Neuronal stem cell (in vitro differentiated cells): ENCODE results near the gene SPARC.

Source experiments
- DNase-seq: peaks from one replicate; pipeline ENCODE4 v3.0.0-alpha.2; 2013; ENCODE audit warnings: low spot score
- H2AFZ ChIP-seq: one replicate; pipeline ENCODE4 v1.6.1; 2013; ENCODE audit warnings: mild to moderate bottlenecking, low read length, inconsistent platforms
- H2AK5ac ChIP-seq: 2 replicates; pipeline ENCODE4 v1.6.1; 2013; ENCODE audit warnings: low read depth, mild to moderate bottlenecking, inconsistent platforms, low read length, moderate library complexity, mixed read lengths
- H2BK120ac ChIP-seq: 2 replicates; pipeline ENCODE4 v1.6.1; 2013; ENCODE audit warnings: low read depth, mild to moderate bottlenecking, inconsistent platforms, low read length, moderate library complexity, mixed read lengths
- H2BK12ac ChIP-seq: one replicate; pipeline ENCODE4 v1.6.1; 2013; ENCODE audit warnings: low read length, inconsistent platforms
- H2BK15ac ChIP-seq: 2 replicates; pipeline ENCODE4 v1.6.1; 2013; ENCODE audit warnings: mild to moderate bottlenecking, low read length, inconsistent platforms, mixed read lengths
- H2BK5ac ChIP-seq: one replicate; pipeline ENCODE4 v1.6.1; 2013; ENCODE audit warnings: inconsistent platforms, mild to moderate bottlenecking, low read length, moderate library complexity
- H3K14ac ChIP-seq: one replicate; pipeline ENCODE4 v1.6.1; 2013; ENCODE audit warnings: low read length, inconsistent platforms
- H3K18ac ChIP-seq: 2 replicates; pipeline ENCODE4 v1.6.1; 2013; ENCODE audit warnings: low read length, inconsistent platforms
- H3K23ac ChIP-seq: 2 replicates; pipeline ENCODE4 v1.6.1; 2013; ENCODE audit warnings: low read depth, mild to moderate bottlenecking, mixed read lengths, low read length, inconsistent platforms; ENCODE audit not compliant: poor library complexity
- H3K27ac ChIP-seq: replicated peaks from 3 replicates; pipeline ENCODE4 v1.5.1; 2013; ENCODE audit warnings: low read length, inconsistent platforms
- H3K27me3 ChIP-seq, 3 experiments: 2 replicates each; pipeline ENCODE4 v1.6.1; 2013; ENCODE audit warnings: low read length in 3 of 3, mild to moderate bottlenecking in 2 of 3, inconsistent platforms in 1 of 3, low read depth in 1 of 3, mixed read lengths in 1 of 3, moderate library complexity in 1 of 3; ENCODE audit not compliant: control insufficient read depth in 3 of 3, insufficient read depth in 3 of 3
- H3K36me3 ChIP-seq, 2 donors: replicated peaks in 1 of 2; 2 replicates each; pipeline ENCODE4 v1.6.1; 2013; ENCODE audit warnings: low read length in 2 of 2; ENCODE audit not compliant: control insufficient read depth in 2 of 2, insufficient read depth in 2 of 2
- H3K4ac ChIP-seq: 2 replicates; pipeline ENCODE4 v1.6.1; 2013; ENCODE audit warnings: inconsistent platforms, mild to moderate bottlenecking, low read length, moderate library complexity
- H3K4me1 ChIP-seq, 2 donors: 1 replicate in 1 of 2; 2 replicates in 1 of 2; pipeline ENCODE4 v1.6.1; 2013; ENCODE audit warnings: low read length in 2 of 2, low read depth in 1 of 2; ENCODE audit not compliant: control insufficient read depth in 2 of 2, insufficient read depth in 1 of 2
- H3K4me2 ChIP-seq: one replicate; pipeline ENCODE4 v1.6.1; 2013; ENCODE audit warnings: mild to moderate bottlenecking, low read length, inconsistent platforms; ENCODE audit not compliant: insufficient read depth, poor library complexity, severe bottlenecking
- H3K4me3 ChIP-seq, 2 donors: 2 replicates each; pipeline ENCODE4 v1.5.1; 2013; ENCODE audit warnings: low read length in 2 of 2, mild to moderate bottlenecking in 2 of 2, inconsistent platforms in 1 of 2, moderate library complexity in 1 of 2
- H3K79me1 ChIP-seq: one replicate; pipeline ENCODE4 v1.6.1; 2013; ENCODE audit warnings: low read depth, mild to moderate bottlenecking, inconsistent platforms, low read length, moderate library complexity
- H3K9ac ChIP-seq: one replicate; pipeline ENCODE4 v1.6.1; 2013; ENCODE audit warnings: mild to moderate bottlenecking, low read depth, low read length, inconsistent platforms; ENCODE audit not compliant: poor library complexity
- H3K9me3 ChIP-seq, 2 donors: replicated peaks in 1 of 2; 2 replicates each; pipeline versions ENCODE3 to v1.6.1; 2013; ENCODE audit warnings: low read length in 2 of 2, mild to moderate bottlenecking in 2 of 2, inconsistent platforms in 1 of 2, low read depth in 1 of 2, mixed read lengths in 1 of 2, moderate library complexity in 1 of 2; ENCODE audit not compliant: control insufficient read depth in 2 of 2, insufficient read depth in 1 of 2
- H4K8ac ChIP-seq: one replicate; pipeline ENCODE4 v1.6.1; 2013; ENCODE audit warnings: low read depth, mild to moderate bottlenecking, inconsistent platforms, low read length, moderate library complexity
- H4K91ac ChIP-seq: one replicate; pipeline ENCODE4 v1.6.1; 2013; ENCODE audit warnings: low read length, low read depth, mild to moderate bottlenecking, inconsistent platforms; ENCODE audit not compliant: poor library complexity
- WGBS, 2 donors: extraction: QIAGEN DNeasy Blood & Tissue Kit; methylation state at CpG; one replicate each; pipeline ENCODE4 v1.1.7; 2013; ENCODE audit warnings: missing lambda C conversion rate in 2 of 2, mixed read lengths in 1 of 2; ENCODE audit not compliant: insufficient read length in 2 of 2, insufficient replicate concordance in 1 of 2; ENCODE audit errors: extremely low coverage in 2 of 2; 5-methylcytosine and 5-hydroxymethylcytosine counted together

SPARC gene

DNA sequence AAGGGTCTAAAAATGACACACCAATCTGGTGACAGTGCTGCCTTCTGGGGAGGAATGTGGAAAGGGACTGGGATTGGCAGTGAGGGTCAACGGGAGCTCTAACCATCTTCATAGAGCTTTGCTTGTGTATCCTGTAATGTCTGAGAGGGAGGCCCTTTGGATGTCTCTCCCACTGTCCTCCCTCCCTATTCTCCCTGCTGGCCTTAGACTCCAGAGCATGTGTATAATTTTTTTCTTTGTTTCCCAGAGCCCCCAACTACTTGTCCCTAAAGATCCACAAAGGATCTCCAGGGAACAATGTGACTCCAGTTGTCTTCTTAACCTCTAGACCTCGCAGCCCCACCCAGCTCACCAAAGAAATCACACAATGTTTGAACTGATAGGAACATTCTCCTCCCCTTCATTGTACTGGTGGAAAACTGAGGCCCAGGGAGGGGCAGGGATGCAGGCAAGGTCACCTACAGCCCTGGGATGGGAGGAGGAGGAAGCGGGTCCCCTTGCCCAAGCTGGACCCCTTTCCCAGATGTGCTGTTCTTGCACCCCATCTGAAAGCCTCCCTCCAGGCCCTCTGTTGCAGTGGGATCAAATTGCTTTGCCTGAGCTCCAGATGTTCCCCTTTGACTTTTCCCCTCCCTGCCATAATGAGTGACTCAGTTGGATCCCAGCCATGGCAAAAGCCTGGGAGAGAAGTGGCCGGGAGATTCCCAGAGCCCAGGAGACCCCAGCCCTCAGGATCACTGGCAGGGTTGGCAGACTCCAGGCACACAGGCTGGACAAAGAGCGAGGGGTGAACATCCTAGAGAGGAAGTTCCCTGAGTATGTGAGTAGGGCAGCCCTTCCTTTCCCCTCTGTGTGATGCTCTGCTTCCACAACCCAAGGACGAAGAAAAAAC is 21.8 kb downstream of the SPARC start:
- Histone ChIP-seq H4K91ac (no peak overlapping the region), H3K27me3 (no peaks in the 10 kb centered on the region), H2AK5ac (no peak overlapping the region), H3K4me1 (no peaks in the 10 kb centered on the region), H3K4me2 (no peak overlapping the region), H3K79me1 (no peaks in the 10 kb centered on the region), H3K14ac (no peak overlapping the region), H4K8ac (no peak overlapping the region), H2AFZ (no peak overlapping the region), H3K36me3 (peaks cover 59 to 91% of the 10 kb centered on the region in 2 donors), H3K4ac (no peak overlapping the region), H3K4me3 (no peak overlapping the region), H3K23ac (no peak overlapping the region), H3K27ac (no peak overlapping the region), H2BK120ac (no peak overlapping the region), H2BK12ac (no peak overlapping the region), H3K18ac (no peak overlapping the region), H2BK5ac (no peak overlapping the region), H2BK15ac (no peak overlapping the region), H3K9me3 (no peaks in the 10 kb centered on the region), H3K9ac (no peak overlapping the region)
- no peak for DNase-seq
- no CpG with 5 or more reads among the region's 6 CpGs for WGBS, 2 donors

DNA sequence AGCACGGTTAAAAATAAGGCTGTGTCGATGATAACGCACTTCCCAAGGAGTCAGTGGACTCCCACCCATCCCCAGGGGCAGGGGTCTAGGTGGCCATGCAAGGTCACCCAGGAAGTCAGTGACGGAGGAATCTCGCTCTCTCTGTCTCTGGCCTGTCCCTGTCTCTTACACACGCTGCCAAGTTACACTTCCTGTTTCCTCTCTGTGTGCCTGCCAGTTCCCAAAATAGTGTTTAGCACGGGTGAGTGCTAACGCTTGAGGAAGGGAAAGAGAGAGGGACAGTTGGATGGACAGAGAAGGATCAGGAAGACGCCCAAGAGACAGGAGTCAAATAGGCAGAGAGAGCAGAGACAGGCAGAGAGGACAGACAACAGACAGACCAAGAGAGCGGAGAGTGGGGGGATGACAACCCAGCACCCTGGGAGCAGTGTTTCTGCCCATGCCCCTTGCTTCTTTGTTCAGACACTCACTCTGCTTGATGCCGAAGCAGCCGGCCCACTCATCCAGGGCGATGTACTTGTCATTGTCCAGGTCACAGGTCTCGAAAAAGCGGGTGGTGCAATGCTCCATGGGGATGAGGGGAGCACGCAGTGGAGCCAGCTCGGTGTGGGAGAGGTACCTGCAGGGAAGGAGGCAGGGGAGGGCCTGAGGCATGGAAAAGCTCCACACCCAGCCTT is 23.0 kb downstream of the SPARC start:
- H3K4me2 ChIP-seq = no peak overlapping the region
- H2BK12ac ChIP-seq = no peak overlapping the region
- no peak overlapping the region for H3K27ac ChIP-seq
- DNase-seq = no peak
- no peaks in the 10 kb centered on the region for H3K27me3 ChIP-seq
- no peaks in the 10 kb centered on the region for H3K4me1 ChIP-seq
- H3K9ac ChIP-seq = no peak overlapping the region
- H3K14ac ChIP-seq = no peak overlapping the region
- no peak overlapping the region for H2BK15ac ChIP-seq
- H4K8ac ChIP-seq = no peak overlapping the region
- no peak overlapping the region for H3K4ac ChIP-seq
- no peak overlapping the region for H2AK5ac ChIP-seq
- H3K36me3 ChIP-seq = peaks cover 49 to 79% of the 10 kb centered on the region in 2 donors
- no peaks in the 10 kb centered on the region for H3K79me1 ChIP-seq
- no peak overlapping the region for H3K23ac ChIP-seq
- no peak overlapping the region for H2AFZ ChIP-seq
- H3K4me3 ChIP-seq = no peak overlapping the region
- no CpG with 5 or more reads among the region's 17 CpGs for WGBS, 2 donors
- no peak overlapping the region for H2BK5ac ChIP-seq
- no peak overlapping the region for H4K91ac ChIP-seq
- no peaks in the 10 kb centered on the region for H3K9me3 ChIP-seq
- no peak overlapping the region for H2BK120ac ChIP-seq
- H3K18ac ChIP-seq = no peak overlapping the region

DNA sequence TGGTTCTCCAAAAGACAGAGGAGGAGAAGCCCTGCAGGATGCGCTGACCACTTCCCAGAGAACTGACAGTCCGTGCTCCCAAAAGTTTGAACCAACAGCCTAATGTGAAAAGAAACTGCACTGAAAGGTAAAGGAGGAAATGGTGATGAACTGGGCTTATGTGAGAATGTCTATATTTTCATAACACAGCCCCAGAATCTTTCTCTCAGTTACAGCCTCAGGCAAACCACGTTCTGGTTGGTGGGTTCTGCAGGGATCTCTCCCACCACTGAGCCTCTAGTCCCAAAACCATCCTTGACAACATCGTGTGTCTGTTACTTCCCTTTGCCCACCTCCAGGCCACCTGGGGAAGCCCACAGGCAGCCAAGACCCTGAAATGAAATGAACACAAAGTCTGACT is 23.9 kb downstream of the SPARC start:
- no peak overlapping the region for H3K4ac ChIP-seq
- H2AFZ ChIP-seq = no peak overlapping the region
- no peak overlapping the region for H4K8ac ChIP-seq
- no peak overlapping the region for H4K91ac ChIP-seq
- H3K9ac ChIP-seq = no peak overlapping the region
- H3K23ac ChIP-seq = no peak overlapping the region
- H3K4me1 ChIP-seq = no peaks in the 10 kb centered on the region
- WGBS, 2 donors = no CpG with 5 or more reads among the region's 4 CpGs
- no peaks in the 10 kb centered on the region for H3K79me1 ChIP-seq
- no peak overlapping the region for H2BK120ac ChIP-seq
- no peak overlapping the region for H3K18ac ChIP-seq
- H3K27me3 ChIP-seq = no peaks in the 10 kb centered on the region
- no peak overlapping the region for H3K4me2 ChIP-seq
- no peak overlapping the region for H2BK12ac ChIP-seq
- no peak overlapping the region for H2BK5ac ChIP-seq
- DNase-seq = no peak
- H3K36me3 ChIP-seq = peaks cover 44 to 70% of the 10 kb centered on the region in 2 donors
- no peak overlapping the region for H3K4me3 ChIP-seq
- H3K14ac ChIP-seq = no peak overlapping the region
- no peak overlapping the region for H3K27ac ChIP-seq
- H3K9me3 ChIP-seq = no peaks in the 10 kb centered on the region
- H2AK5ac ChIP-seq = no peak overlapping the region
- no peak overlapping the region for H2BK15ac ChIP-seq

DNA sequence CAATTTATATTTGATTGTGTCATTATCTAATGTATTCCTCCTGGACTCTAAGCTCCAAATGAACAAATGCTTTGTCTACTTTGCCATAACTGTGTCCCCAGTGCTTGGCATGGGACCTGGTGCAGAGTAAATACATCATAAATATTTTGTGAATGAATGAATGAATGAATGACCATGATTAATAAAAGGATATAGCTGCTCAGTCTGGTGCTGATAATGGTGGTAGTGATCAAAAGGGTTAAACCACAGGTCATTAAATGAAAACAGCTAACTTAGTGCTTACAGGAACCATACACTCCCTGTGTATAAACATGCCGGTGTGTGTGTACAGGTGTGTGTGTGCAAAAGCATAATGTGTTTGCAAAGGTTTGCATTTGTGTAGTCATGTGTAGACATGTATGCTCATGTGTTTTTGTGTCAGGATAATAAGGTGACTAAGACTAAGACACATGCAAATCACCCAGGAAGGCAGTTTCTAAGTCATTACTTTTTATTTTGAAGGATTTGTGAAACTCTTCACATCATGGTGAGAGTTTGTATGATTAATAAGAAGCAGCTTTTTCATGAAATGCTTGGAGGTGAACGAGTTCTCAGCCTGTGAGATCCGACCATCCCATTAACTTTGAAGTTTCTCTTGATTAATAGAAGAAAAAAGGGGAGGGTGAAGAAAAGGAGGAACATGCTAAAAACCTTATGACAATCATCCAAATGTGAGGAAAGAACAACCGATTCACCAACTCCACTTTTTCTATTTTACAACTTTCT is 24.6 kb downstream of the SPARC start:
- no CpG with 5 or more reads among the region's 4 CpGs for WGBS, 2 donors
- no peak for DNase-seq
- H3K4me2 ChIP-seq = no peak overlapping the region
- H2BK5ac ChIP-seq = no peak overlapping the region
- H3K27me3 ChIP-seq = no peaks in the 10 kb centered on the region
- no peak overlapping the region for H2BK15ac ChIP-seq
- no peak overlapping the region for H3K18ac ChIP-seq
- no peak overlapping the region for H3K27ac ChIP-seq
- H3K14ac ChIP-seq = no peak overlapping the region
- no peak overlapping the region for H4K91ac ChIP-seq
- H3K9ac ChIP-seq = no peak overlapping the region
- no peak overlapping the region for H2AFZ ChIP-seq
- H4K8ac ChIP-seq = no peak overlapping the region
- no peak overlapping the region for H3K23ac ChIP-seq
- no peak overlapping the region for H2BK120ac ChIP-seq
- H2BK12ac ChIP-seq = no peak overlapping the region
- H3K4ac ChIP-seq = no peak overlapping the region
- H3K4me3 ChIP-seq = no peak overlapping the region
- H2AK5ac ChIP-seq = no peak overlapping the region
- H3K9me3 ChIP-seq = no peaks in the 10 kb centered on the region
- peaks cover 38 to 64% of the 10 kb centered on the region in 2 donors for H3K36me3 ChIP-seq
- H3K79me1 ChIP-seq = no peaks in the 10 kb centered on the region
- no peaks in the 10 kb centered on the region for H3K4me1 ChIP-seq
